Measurements from ENCODE around the gene ESYT2. TPM values are rescaled to one million over a fixed set of nuclear protein-coding genes. Genes with fewer than 3 reads are reported as not detected.

Gene ESYT2
- total RNA-seq, 2 donors from 2014 or later, result 60.0 to 75.9 TPM

DNA sequence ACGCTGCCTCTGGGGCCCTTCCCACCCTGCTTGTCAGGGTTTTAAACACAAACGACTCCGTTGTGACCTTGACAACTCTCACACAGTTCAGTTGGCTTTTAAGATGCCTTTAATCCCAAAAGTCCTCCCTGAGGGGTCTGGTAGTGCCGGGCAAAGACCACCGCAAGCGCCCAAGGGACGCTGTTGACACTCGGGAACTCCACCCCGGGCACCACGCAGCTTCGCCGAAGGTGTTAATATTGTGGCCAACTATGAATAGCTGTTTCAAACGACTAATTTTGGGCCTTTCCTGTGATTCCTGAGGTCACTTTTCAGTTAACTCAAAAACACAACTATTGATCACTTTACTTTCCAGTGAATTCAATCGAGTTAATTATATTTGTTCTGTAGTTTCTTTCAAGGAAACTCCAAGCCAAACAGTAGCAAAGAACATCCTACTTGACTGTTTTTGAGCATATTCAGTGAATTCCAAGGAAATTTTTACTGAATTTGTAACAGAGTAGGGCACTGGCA, 958 bp upstream of the ESYT2 start:
- TF ChIP-seq, protein P1, sequence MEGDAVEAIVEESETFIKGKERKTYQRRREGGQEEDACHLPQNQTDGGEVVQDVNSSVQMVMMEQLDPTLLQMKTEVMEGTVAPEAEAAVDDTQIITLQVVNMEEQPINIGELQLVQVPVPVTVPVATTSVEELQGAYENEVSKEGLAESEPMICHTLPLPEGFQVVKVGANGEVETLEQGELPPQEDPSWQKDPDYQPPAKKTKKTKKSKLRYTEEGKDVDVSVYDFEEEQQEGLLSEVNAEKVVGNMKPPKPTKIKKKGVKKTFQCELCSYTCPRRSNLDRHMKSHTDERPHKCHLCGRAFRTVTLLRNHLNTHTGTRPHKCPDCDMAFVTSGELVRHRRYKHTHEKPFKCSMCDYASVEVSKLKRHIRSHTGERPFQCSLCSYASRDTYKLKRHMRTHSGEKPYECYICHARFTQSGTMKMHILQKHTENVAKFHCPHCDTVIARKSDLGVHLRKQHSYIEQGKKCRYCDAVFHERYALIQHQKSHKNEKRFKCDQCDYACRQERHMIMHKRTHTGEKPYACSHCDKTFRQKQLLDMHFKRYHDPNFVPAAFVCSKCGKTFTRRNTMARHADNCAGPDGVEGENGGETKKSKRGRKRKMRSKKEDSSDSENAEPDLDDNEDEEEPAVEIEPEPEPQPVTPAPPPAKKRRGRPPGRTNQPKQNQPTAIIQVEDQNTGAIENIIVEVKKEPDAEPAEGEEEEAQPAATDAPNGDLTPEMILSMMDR (IDR thresholded peaks at IDR 0.05), result no peak
- H3K27ac ChIP-seq, result peak overlapping the region; percentile 99
- H3K27me3 ChIP-seq, result no peaks in the 10 kb centered on the region
- peaks cover 0 to 15% of the 10 kb centered on the region in 2 donors for H3K4me1 ChIP-seq
- DNase-seq (ENCODE audit: low spot score), result no peak
- H3K9me3 ChIP-seq, result no peaks in the 10 kb centered on the region
- H3K36me3 ChIP-seq, result no peaks in the 10 kb centered on the region
- peak overlapping the region; percentile 77 to 97 for H3K4me3 ChIP-seq

DNA sequence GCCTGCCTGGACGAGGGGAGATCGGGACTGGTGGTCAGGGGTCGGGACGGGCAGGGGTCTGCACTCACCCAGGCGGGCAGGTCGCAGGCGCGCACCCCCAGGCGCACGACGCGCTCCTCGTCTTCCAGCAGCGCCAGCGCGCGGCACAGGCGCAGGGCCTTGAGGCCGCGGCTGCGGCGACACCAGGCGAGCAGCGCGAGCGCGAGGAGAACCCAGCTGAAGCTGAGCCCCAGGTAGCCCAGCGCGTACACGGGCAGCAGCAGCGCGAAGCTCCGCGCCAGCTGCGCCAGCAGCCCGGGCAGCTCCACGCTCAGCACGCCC, 328 bp downstream of the ESYT2 start:
- Histone ChIP-seq H3K27ac (peak overlapping the region; percentile 99), H3K4me1 (peaks cover 0 to 23% of the 10 kb centered on the region in 2 donors), H3K36me3 (no peaks in the 10 kb centered on the region), H3K4me3 (peak overlapping the region; percentile 77 to 97), H3K27me3 (no peaks in the 10 kb centered on the region), H3K9me3 (no peaks in the 10 kb centered on the region)
- TF ChIP-seq, protein P1 (IDR thresholded peaks at IDR 0.05), result no peak
- DNase-seq (ENCODE audit: low spot score), result no peak

DNA sequence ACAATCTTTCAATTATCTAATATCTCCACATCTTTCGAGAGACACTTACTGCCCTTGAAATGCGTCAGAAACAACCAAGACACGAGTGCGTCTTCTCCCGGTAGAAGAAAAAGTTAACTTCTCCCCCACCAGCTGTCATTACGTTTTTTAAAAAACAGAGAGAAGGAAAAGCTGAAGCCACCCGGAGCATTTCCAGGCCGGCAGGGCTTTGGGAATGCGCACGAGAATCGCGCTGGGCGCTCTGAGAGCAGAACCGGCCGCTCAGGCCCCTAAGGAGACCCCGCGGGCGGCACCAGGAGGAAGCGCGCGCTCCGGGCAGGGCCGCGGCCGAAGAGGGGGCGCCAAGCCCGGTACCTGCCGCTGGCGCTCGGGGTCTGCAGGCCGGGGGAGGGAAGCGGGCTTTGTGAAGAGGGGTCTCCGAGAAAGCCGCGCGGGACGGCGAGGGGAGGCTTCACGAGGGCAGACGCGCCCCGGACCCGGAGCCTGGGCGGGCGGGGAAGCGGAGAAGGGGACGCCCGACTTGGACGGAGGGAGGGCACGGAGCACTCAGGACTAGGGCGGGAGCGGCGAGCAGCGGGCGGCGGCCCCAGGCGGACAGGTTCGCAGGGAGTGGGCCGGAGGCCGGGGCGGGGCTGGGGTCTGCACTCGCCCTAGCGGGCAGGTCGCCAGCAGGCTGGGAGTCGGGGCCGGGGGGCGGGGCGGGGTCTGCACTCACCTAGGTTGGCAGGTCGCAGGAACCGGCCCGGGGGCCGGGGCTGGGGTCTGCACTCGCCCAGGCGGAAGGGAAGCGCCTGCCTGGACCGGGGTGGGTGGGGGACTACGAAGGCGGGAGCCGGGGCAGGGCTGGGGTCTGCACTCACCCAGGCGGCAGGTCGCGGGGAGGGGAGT, 932 bp downstream of the ESYT2 start:
- TF ChIP-seq, protein P1 (IDR thresholded peaks at IDR 0.05), result no peak
- no peaks in the 10 kb centered on the region for H3K36me3 ChIP-seq
- no peaks in the 10 kb centered on the region for H3K27me3 ChIP-seq
- peaks cover 0 to 27% of the 10 kb centered on the region in 2 donors for H3K4me1 ChIP-seq
- H3K9me3 ChIP-seq, result no peaks in the 10 kb centered on the region
- no peak for DNase-seq (ENCODE audit: low spot score)
- peak overlapping the region; percentile 99 for H3K27ac ChIP-seq
- H3K4me3 ChIP-seq, result peak overlapping the region; percentile 77 to 97

DNA sequence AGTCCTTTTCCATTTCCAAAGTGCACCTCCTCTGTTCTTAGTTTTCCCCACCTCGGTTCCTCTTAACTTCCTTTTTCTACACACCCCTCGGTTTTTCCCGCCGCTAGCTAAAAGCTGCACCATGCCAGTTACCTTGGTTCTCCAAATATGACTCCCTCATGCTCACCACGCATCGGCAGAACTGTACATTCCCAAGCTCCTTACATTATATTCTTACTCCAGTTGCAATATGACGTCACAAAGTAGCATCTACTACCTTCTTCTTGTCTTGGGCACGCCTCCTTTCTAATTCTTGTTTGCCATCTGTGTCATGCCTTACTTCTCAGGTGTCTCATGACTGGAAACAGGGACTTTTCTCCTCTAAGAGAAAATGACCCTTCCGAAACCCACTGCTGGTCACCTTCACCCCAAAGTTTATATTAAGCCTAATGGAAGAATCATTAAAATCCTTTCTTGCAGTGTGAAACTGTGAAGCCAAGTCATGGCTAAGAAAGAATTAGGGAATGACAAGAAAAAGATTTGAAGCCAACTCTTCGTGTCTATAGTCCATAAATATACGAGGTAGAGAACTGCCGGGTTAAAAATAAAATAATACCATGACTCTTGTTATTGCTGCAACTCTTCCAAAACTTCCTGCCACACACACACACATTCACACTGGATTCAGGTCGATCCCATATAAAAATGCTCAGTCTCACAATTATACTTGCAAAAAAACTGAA, 1.7 kb downstream of the ESYT2 start:
- Histone ChIP-seq H3K27ac (peak overlapping the region; percentile 99), H3K4me1 (peaks cover 0 to 27% of the 10 kb centered on the region in 2 donors), H3K9me3 (no peaks in the 10 kb centered on the region), H3K27me3 (no peaks in the 10 kb centered on the region), H3K4me3 (peak overlapping the region; percentile 77 to 97), H3K36me3 (no peaks in the 10 kb centered on the region)
- TF ChIP-seq, protein P1 (IDR thresholded peaks at IDR 0.05), result no peak
- DNase-seq (ENCODE audit: low spot score), result no peak

DNA sequence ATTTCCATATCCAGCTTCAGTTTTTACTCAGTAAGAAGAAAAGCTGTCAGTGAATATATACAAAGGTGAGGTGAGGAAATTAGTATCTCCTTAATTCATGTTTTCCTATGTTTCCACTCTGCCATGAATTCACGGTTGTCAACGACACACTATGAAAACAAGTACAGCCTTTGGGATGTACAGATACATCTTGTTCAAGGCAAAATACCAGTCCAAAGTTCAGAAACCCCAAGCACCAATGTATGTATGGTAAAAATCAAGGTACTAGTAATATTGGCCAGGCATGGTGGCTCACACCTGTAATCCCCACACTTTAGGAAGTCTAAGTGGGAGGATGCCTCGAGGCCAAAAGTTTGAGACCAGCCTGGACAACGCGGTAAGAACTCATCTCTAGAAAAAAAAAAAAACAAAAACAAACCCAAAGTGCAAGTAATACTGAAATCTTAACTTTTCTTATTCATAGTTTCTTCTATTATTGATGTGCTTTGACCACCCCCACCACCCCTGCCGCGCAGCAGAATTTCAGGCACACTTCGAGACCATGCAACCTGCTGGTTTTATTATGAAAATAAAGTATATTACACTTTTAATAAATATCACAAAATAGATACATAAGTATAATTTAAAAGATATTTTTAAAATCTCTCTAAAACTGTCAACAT, 3.5 kb downstream of the ESYT2 start:
- no peak for DNase-seq (ENCODE audit: low spot score)
- Histone ChIP-seq H3K9me3 (no peaks in the 10 kb centered on the region), H3K27me3 (no peaks in the 10 kb centered on the region), H3K27ac (peak overlapping the region in 1 of 2 donors; percentile 45), H3K4me3 (no peak overlapping the region), H3K36me3 (no peaks in the 10 kb centered on the region), H3K4me1 (peaks cover 0 to 44% of the 10 kb centered on the region in 2 donors)
- TF ChIP-seq, protein P1 (IDR thresholded peaks at IDR 0.05), result no peak

All from right atrium auricular region (tissue), 2 donors.